Stimulated activated CD8-positive, alpha-beta memory T cell treated with anti-CD3 and anti-CD28 coated beads, Interleukin-4, amount 100 ng/mL, for 24 hours (primary cell): ENCODE measurements around the gene MED26.
"Not testable (repeated sequence)": the region's sequence is repeated elsewhere in the genome, so short reads cannot be mapped to it uniquely, and the experiment has no call there.

Experiments
- DNase-seq: peaks from one replicate; pipeline ENCODE4 v3.0.0-alpha.2; 2020; ENCODE audit warnings: low read depth

MED26 gene, protein sequence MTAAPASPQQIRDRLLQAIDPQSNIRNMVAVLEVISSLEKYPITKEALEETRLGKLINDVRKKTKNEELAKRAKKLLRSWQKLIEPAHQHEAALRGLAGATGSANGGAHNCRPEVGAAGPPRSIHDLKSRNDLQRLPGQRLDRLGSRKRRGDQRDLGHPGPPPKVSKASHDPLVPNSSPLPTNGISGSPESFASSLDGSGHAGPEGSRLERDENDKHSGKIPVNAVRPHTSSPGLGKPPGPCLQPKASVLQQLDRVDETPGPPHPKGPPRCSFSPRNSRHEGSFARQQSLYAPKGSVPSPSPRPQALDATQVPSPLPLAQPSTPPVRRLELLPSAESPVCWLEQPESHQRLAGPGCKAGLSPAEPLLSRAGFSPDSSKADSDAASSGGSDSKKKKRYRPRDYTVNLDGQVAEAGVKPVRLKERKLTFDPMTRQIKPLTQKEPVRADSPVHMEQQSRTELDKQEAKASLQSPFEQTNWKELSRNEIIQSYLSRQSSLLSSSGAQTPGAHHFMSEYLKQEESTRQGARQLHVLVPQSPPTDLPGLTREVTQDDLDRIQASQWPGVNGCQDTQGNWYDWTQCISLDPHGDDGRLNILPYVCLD

DNA sequence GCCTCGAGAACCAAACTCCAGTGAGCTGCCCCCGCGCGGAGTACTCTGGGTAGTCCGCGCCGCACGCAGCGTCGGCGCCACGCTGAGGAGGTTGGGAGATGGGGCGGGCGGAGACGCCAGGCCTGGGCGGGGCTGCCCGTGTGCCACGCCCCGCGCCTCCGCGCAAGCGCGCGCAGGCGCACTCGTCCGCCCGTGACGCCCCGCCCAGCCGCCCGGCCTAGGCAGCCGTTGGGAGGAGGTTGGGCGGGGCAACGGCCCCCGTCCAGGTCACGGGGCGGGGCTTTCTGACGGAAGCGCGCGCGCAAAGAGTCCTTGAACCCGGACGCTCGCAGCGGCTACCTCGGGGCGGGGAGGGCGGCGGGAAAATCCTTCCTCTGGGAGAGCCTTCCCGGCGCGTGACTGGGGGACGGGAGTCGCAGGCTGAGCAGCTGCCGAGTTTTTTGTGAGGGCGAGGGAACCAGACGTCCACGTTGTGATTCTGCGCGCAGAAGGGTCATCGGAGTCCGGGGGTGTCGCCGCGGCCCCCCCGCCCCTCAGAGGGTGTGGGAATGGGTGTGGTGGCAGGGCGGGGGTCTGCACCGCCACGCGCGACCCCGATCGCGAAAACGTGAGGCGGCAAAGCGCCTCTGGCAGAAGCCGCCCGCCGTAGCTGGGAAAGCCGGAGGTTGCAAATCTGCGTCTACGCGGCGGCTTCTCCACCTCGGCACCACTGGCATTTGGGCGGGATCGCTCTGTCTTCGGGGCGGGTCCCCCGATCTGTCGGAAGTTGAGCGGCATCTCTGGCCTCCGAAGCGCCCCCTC is at the start of gene MED26:
MED26 (minus strand) TSS at position 22 of the 801 bp plus-strand sequence. CDS start 261 bp downstream, outside the sequence.
- peak; percentile 91 for DNase-seq

DNA sequence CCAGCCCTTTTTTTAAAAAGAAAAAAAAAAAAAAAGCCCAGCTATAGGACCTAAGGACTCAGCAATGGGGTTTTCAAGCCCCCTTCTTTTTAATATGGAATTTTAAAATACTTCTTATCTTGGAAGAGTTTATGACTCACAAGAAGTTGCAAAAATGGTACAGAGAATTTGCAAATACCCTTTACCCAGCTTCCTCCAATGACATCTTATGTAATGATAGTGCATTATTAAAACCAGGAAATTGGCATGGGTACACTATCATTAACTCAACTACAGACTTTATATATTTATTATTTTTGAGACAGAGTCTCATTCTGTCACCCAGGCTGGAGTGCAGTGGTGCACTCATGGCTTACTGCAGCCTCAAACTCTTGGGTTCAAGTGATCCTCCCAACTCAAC is 49.1 kb upstream of the MED26 start:
- DNase-seq = no peak

DNA sequence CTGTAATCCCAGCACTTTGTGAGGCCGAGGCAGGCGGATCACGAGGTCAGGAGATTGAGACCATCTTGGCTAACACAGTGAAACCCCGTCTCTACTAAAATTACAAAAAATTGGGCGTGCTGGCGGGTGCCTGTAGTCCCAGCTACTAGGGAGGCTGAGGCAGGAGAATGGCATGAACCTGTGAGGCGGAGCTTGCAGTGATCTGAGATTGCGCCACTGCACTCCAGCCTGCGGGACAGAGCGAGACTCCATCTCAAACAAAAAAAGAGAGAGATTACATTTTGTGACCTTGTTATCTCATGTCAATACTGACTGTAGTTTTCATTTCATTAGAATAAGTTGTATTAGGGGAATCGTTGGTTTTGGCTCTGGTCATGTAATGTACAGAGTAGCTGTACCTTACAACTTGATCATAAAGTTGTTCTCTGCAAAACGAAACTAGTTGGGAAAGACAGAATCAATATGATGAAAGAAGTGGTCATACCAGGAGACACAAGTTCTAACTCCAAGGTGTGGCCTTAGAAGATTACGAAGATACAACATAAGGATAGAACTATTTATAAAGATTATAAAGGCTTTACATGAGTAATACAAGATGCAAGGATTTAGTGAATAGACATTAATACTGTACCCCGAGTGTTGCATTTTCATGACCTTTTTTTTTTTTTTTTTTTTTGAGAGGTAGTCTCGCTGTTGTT is 48.2 kb upstream of the MED26 start:
- DNase-seq = no peak

DNA sequence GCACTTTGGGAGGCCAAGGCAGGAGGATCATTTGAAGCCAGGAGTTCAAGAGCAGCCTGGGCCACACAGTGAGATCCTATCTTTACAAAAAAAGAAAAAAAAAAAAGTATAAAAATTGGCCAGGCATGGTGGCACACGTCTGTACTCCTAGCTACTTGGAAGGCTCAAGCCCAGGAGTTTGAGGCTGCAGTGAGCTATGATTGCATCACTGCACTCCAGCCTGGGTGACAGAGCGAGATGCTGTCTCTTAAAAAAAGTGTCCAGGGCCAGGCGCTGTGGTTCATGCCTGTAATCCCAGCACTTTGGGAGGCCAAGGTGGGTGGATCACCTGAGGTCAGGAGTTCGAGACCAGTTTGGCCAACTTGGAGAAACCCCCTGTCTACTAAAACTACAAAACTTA is 45.8 kb upstream of the MED26 start:
- DNase-seq = not testable (repeated sequence)

DNA sequence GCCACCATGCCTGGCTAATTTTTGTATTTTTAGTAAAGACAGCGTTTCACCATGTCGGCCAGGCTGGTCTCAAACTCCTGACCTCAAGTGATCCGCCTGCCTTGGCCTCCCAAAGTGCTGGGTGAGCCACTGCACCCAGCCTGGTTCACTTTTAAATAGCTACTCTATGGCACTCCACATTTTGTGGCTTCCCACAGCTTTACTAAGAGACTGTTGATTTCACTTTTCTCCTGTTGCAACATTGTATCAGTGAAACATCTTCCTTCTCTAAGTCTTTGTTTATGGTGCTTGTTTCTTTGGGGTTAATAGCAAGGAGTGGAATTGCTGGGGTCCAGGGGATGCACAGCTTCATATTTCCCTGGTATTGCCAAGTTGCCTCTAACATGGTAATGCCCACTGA is 45.2 kb upstream of the MED26 start:
- no peak for DNase-seq

DNA sequence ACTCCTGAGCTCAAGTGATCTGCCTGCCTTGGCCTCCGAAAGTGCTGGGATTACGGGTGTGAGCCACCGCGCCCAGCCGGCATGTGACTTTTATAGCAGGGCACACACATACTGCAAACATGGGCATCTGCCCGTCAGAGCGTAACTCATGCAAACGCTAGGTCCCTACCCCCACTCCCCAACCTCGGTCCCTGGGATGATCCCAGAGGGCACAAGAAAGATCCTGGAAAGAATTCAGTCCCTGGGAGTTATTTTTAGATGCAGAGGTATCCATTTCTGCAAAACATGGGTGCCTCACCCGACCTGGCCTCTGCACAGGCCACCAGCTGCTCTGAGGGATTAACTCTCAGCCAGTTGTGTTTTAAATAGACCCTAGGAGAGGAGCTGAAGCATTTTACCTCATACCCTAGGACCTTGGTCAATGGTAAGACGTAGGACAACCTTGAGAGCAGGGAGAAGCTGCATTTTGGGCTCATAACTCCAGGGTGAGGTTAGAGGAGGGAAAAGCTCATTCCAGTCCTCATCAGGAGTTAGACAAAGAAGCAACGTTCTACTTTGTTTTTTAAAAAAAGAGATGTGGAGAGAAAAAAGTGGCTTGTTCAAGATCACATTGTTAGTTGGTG is 43.8 kb upstream of the MED26 start:
- no peak for DNase-seq

DNA sequence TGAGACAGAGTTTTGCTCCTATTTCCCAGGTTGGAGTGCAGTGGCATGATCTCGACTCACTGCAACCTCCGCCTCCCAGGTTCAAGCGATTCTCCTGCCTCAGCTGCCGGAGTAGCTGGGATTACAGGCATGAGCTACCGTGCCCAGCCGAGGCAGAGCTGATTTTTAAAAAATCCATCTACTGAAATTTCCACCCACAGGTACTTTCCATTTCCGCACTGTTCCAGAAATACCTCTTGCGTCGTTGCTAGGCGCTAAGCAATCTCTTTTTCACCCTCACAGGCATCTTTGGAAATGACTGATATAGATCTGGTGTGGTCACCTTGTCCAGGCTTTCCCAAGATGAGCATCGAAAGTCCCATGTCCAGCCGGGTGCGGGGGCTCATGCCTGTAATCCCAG is 42.3 kb upstream of the MED26 start:
- no peak for DNase-seq

DNA sequence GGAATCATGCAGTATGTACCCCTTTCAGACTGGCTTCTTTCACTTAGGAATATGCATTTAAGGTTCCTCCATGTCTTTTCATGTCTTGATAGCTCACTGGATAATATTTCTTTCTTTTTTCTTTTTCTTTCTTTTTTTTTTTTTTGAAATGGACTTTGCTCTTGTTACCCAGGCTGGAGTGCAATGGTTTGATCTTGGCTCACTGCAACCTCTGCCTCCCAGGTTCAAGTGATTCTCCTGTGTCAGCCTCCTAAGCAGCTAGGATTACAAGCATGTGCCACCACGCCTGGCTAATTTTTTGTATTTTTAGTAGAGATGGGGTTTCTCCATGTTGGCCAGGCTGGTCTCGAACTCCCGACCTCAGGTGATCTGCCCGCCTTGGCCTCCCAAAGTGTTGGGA is 40.7 kb upstream of the MED26 start:
- DNase-seq = not testable (repeated sequence)

DNA sequence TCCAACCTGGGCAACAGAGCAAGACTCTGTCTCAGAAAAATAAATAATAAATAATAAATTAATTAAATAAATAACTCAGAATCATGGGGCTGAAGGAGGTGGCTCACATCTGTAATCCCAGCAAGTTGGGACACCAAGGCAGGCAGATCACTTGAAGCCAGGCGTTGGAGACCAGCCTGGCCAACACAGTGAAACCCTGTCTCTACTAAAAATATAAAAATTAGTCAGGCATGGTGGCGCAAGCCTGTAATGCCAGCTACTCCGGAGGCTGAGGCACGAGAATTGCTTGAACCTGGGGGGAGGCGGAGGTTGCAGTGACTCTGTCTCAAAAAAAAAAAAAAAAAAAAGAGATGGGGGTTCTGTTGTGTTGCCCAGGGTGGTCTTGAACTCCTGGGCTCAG is 40.2 kb upstream of the MED26 start:
- DNase-seq = no peak

DNA sequence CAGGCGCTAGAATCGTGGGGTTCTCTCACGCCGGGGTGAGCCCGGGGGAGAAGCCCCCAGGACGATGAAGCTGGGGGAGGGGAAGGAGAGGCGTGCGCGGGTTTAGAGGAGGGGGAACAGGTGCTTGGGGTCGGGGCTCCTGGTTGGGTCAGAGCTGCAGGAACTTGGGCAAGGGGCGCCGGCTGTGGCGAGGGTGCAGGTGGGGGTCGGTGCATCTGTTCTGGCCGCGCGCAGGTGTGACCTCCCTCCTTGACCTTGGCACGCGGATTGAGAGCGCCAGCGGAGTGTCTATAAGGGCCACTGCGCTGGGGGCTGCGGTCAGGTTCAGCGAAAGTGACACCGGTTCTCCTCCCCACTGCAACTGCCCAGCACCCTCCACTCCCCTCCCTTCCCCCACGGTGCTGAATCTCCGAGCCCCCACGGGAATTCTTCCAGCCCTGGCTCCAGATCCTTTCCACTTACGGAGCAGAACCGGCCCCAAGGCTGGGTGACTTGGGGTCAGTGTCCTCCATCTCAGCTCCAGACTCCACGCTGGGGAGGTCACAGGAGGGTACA is 33.6 kb upstream of the MED26 start:
- DNase-seq = peak; percentile 3

DNA sequence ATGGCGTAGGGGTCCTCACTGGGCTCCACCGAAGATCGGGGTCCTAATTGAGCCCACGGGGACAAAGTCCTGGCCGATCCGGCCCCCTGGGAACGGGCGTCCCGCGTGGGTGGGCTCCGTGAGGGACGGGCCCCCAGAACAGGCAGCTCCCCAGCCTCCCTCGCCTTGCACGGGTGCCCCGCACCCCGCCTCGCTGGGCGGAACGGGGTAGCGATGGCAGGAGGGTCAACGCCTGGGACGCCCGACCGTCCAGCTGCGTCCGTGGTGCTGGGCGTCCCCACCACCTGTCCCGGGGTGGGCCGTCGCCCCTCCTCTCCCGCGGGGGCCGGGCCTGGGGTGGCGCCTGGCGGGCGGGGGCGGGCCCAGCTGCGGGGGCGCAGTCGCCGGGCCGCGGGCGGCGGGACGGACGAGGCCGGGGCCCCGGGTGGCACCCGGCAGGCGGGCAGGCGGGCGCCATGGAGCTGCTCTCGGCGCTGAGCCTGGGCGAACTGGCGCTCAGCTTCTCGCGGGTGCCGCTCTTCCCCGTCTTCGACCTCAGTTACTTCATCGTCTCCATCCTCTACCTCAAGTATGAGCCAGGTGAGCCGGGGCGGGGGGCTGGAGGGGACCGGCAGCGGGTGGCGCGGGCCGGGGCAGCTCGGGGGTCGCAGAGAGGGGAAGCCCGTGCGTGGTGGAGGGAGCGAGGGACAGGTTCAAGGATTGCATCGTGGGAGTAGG is 32.9 kb upstream of the MED26 start, which contains the start of gene TMEM38A:
TMEM38A (plus strand) TSS at position 377 of the 717 bp plus-strand sequence; CDS start at position 456, 79 bp downstream.
- peak; percentile 15 for DNase-seq

DNA sequence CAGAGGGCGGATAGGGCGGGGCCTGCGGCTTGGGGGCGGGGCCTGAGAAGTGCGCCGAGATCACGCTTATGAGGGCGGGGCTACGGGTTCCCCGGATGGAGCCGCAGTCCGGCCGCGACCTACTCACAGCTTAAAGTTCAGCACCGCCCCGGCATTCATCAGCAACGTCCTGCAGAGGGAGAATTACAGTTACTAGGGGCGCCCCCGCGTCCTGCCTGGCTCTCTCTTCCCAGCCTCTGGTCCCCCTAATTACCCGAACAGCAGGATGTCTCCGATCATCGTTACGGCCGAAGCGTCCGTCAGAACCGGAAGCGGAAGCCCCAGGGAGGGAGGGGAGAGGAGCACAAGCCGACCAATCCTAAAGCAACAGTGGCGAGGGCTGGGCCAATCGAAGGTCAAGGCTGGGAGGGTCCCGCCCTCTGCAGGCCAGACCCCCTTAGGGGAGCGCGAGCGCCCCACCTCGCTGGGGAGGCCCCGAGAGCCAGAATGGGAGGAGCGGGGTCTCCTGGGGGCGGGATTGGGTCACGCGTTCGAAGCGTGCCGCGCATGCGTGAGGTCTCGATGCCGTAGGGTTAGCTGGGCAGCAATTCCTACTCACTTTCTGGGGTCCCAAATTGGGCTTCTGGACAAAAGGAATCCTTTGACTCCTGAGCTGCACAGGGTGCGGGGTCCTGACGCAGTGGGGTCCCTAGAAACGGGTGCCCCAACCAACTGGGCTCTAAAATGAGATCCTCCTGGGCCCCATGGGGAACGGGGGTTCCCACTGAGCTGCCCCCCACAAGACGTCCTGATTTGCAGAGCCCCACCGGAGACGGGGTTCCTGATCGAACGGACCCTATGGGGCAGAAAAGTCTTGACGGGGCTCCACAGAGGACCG is 32.1 kb upstream of the MED26 start, which contains the start of gene SMIM7:
SMIM7 (minus strand) TSS at position 313 of the 877 bp plus-strand sequence; CDS start at position 279, 34 bp downstream.
- peak; percentile 97 for DNase-seq

DNA sequence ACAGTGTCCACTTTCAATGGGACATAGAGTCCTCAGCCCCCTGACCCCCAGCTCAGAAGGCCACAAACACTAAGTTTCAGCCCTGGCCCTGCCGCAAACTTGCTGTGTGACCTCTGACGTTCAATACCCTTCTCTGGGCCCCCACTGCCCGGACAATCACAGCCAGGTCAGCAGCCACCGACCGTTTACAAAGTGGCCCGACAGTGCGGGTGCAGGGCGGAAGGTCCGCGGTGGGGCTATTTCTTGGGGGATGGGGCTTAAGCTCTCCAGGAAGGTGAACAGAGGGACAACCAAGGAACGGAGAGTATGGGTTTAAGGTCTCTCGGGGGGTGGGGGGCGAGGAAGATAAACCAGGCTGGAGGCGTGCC is 31.4 kb upstream of the MED26 start:
- DNase-seq = no peak

DNA sequence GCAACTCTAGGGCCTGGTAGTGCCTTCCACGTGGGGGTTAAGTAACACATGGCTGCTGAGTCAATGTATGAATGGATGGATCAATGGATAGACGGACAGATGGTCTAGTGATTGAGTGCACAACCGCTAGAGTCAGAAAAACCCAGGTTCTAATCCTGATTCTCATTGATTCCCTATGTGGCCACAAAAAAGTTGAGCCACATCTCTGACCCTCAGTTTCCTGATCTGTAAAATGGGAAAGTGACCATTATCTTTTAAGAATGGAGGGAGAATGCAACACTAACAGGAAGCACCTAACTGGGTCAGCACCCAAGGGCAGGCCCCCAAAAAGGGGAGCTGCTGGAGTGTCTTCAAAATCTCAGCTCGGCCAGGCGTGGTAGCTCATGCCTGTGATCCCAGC is 29.4 kb upstream of the MED26 start:
- DNase-seq = no peak

DNA sequence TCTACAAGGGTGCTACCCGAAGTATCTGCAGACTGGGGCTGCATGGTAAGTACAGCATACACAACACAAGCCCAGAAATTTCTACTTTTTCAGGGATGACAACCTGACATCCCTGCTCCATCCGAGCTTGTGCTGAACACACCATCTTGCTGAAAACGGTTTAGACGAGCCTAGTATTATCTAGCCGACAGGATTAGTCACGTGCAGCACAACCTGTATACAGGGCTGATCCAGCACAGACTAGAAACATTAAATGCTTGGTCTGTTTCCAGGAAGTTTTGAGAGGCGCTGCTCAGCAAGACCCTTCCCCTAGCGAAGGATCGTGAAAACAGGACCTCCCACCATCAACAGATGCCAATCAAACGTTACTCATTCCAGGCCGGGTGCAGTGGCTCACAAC is 27.7 kb upstream of the MED26 start:
- DNase-seq = no peak

DNA sequence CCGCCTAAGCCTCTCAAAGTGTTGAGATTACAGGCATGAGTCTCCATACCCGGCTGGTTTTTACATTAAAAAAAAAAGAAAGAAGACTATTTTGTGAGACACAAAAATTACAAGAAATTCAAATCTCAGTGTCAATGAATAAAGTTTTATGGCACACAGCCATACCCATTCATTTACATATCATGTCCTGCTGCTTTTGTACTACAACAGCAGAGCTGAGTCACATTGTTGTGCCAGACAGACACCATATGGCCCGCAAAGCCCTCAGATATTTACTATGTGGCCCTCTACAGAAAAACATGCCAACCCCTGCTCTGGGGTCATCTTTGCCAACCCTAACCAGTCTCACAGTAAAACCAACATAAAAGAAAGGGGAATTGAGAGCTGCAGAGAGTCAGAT is 26.6 kb upstream of the MED26 start:
- DNase-seq = no peak

DNA sequence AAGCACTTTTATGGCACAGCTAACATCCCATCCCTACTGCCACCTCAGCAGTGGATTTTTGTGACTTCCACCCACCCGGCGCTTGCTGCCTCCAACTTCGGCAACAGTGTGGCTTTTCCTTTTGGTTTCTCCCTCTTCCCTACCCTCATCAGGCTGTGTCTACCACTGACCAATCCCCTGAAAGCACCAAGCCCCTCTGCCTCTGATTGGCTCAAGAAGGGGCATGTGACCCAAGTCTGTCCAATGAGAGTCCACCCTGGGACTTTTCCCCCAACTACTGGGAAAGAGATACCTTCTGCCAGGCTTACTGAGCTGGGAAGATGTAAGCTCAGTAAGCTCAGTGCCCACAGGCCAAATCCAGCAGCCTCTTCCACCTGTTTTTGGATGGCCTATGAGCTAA is 26.1 kb upstream of the MED26 start:
- no peak for DNase-seq

DNA sequence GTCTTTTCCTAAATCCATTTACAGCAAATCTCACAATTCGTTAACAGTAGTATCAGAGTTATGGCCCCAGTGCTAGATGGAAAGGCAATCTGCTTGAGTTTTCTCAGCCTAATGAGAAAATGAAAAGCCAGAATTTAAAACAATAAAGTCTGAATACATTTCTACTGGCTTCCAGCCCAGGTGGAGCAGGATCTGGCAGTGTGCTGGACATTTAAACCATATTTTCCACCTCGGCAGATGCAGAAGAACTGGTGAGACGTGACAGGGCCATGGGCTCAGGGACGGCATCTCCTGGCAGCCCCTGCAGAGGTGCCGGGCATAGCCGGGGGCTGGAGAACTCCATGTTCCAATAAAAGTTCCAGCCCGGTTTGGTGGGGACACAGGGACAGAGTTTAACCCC is 24.9 kb upstream of the MED26 start:
- no peak for DNase-seq

DNA sequence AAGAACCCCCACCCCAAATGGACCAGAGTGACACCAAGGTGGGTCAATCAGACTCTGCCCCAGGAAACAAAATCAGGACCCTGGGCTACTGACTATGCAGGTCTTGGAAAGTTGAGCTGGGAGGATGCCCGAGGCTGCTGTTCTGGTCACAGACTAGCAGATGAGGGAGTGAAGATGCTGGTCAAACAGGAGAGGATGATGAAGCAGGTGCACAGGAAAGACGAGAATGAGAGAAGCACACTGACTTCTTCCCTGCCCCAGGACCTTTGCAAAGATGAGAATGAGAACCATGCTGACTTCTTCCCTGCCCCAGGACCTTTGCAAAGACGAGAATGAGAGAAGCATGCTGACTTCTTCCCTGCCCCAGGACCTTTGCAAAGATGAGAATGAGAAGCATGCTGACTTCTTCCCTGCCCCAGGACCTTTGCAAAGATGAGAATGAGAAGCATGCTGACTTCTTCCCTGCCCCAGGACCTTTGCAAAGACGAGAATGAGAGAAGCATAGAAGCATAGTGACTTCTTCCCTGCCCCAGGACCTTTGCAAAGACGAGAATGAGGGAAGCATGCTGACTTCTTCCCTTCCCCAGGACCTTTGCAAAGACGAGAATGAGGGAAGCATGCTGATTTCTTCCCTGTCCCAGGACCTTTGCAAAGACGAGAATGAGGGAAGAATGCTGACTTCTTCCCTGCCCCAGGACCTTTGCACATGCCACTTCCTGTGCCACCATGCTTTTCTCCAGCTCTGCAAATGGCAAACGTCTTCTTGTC is 23.6 kb upstream of the MED26 start:
- not testable (repeated sequence) for DNase-seq
